Measurements from ENCODE around the gene ARHGAP6.

ARHGAP6 gene

GRCh38 chrX:11611965-11612364 lies 53.8 kb downstream of the ARHGAP6 start:
- intact Hi-C loops (cut with DNase I; ENCODE audit: low total_unique reads) = no loop called here
- no peak overlapping the region for H3K27ac ChIP-seq

GRCh38 chrX:11611161-11611560 lies 54.6 kb downstream of the ARHGAP6 start:
- intact Hi-C loops (cut with DNase I; ENCODE audit: low total_unique reads) = no loop called here
- no peak for TF ChIP-seq CTCF (IDR thresholded peaks at IDR 0.05)
- Histone ChIP-seq H3K36me3 (no peaks in the 10 kb centered on the region), H3K9me3 (no peaks in the 10 kb centered on the region), H3K27ac (no peak overlapping the region), H3K4me3 (no peak overlapping the region), H3K4me1 (no peaks in the 10 kb centered on the region), H3K27me3 (no peaks in the 10 kb centered on the region)
- DNase-seq = no peak

More at GRCh38 chrX:11611965-11612364, 53.8 kb downstream of the ARHGAP6 start:
- Histone ChIP-seq H3K4me3 (no peak overlapping the region), H3K4me1 (no peaks in the 10 kb centered on the region), H3K9me3 (no peaks in the 10 kb centered on the region), H3K27me3 (no peaks in the 10 kb centered on the region), H3K36me3 (no peaks in the 10 kb centered on the region)
- TF ChIP-seq CTCF (IDR thresholded peaks at IDR 0.05) = no peak
- DNase-seq = no peak

GRCh38 chrX:11609109-11609508 lies 56.6 kb downstream of the ARHGAP6 start:
- Histone ChIP-seq H3K4me3 (no peak overlapping the region), H3K4me1 (no peaks in the 10 kb centered on the region), H3K27ac (no peak overlapping the region), H3K9me3 (no peaks in the 10 kb centered on the region), H3K36me3 (no peaks in the 10 kb centered on the region), H3K27me3 (no peaks in the 10 kb centered on the region)
- DNase-seq = no peak
- TF ChIP-seq CTCF (IDR thresholded peaks at IDR 0.05) = no peak
- intact Hi-C loops (cut with DNase I; ENCODE audit: low total_unique reads) = no loop called here

GRCh38 chrX:11606408-11606807 lies 59.3 kb downstream of the ARHGAP6 start:
- Histone ChIP-seq H3K36me3 (no peaks in the 10 kb centered on the region), H3K9me3 (no peaks in the 10 kb centered on the region), H3K27me3 (no peaks in the 10 kb centered on the region), H3K4me3 (no peak overlapping the region), H3K27ac (no peak overlapping the region), H3K4me1 (no peaks in the 10 kb centered on the region)
- TF ChIP-seq CTCF (IDR thresholded peaks at IDR 0.05) = no peak
- intact Hi-C loops (cut with DNase I; ENCODE audit: low total_unique reads) = no loop called here
- no peak for DNase-seq

- H3K36me3 ChIP-seq = no peaks in the 10 kb centered on the region
- H3K27me3 ChIP-seq = no peaks in the 10 kb centered on the region
- no peak overlapping the region for H3K27ac ChIP-seq
- no peak for DNase-seq
- TF ChIP-seq CTCF (IDR thresholded peaks at IDR 0.05) = no peak
- H3K9me3 ChIP-seq = no peaks in the 10 kb centered on the region
- H3K4me1 ChIP-seq = peaks cover 0 to 13% (median 0%) of the 10 kb centered on the region in 4 donors
- intact Hi-C loops (cut with DNase I; ENCODE audit: low total_unique reads) = no loop called here
- H3K4me3 ChIP-seq = no peak overlapping the region
Observed at GRCh38 chrX:11600578-11600977, 65.1 kb downstream of the ARHGAP6 start.

- Histone ChIP-seq H3K36me3 (no peaks in the 10 kb centered on the region), H3K27me3 (no peaks in the 10 kb centered on the region), H3K4me1 (peaks cover 0 to 13% (median 0%) of the 10 kb centered on the region in 4 donors), H3K9me3 (no peaks in the 10 kb centered on the region), H3K4me3 (no peak overlapping the region), H3K27ac (no peak overlapping the region)
- DNase-seq = no peak
- no peak for TF ChIP-seq CTCF (IDR thresholded peaks at IDR 0.05)
- intact Hi-C loops (cut with DNase I; ENCODE audit: low total_unique reads) = no loop called here
Observed at GRCh38 chrX:11597479-11597878, 68.2 kb downstream of the ARHGAP6 start.
